IMR-90 (cell line): ENCODE measurements around the gene MMP21. TPM values are rescaled to one million over a fixed set of nuclear protein-coding genes. Genes with fewer than 3 reads are reported as not detected.

ENCODE experiments used
- ATAC-seq: fragments of 200-7000 bp; cut with Tn5 transposase; 2 replicates; pipeline ENCODE4 v1.9.1; 2020; ENCODE audit warnings: low read depth, mild to moderate bottlenecking, moderate library complexity
- BruUV-seq: library from RNA; stranded (reverse); fragments of 400-500 nt; replicated peaks from 2 replicates; lab custom pipeline; 2021; lab: Mats Ljungman, UMichigan
- CTCF ChIA-PET: fragments of 300-600 bp; formaldehyde crosslinking; extraction: SDS; loops from one replicate; lab custom pipeline; 2021; ENCODE audit warnings: antibody characterized with exemption; lab: Yijun Ruan, JAX
- POLR2A ChIA-PET: fragments of 300-600 bp; sonication (Branson Sonifier 250); formaldehyde crosslinking; loops from one replicate; lab custom pipeline; 2022; ENCODE audit warnings: antibody characterized with exemption; ENCODE audit not compliant: unreplicated experiment; lab: Charles Lee
- DNase-seq: peaks from one replicate; pipeline ENCODE4 v3.0.0; 2013
- H2AFZ ChIP-seq: replicated peaks from 2 replicates; pipeline ENCODE3; 2013; ENCODE audit warnings: low read length, mild to moderate bottlenecking; ENCODE audit not compliant: poor library complexity
- H2AK5ac ChIP-seq: 2 replicates; pipeline ENCODE4 v1.6.1; 2013; ENCODE audit warnings: low read depth, low read length, inconsistent platforms
- H2AK9ac ChIP-seq: replicated peaks from 2 replicates; pipeline ENCODE3; 2013; ENCODE audit warnings: mild to moderate bottlenecking, low read depth, low read length, moderate library complexity; ENCODE audit not compliant: poor library complexity
- H2BK120ac ChIP-seq: 2 replicates; pipeline ENCODE4 v1.6.1; 2013; ENCODE audit warnings: low read depth, low read length, inconsistent platforms
- H2BK15ac ChIP-seq: 3 replicates; pipeline ENCODE4 v1.6.1; 2013; ENCODE audit warnings: low read depth, low read length, inconsistent platforms
- H2BK20ac ChIP-seq: 2 replicates; pipeline ENCODE4 v1.6.1; 2013; ENCODE audit warnings: low read depth, mild to moderate bottlenecking, inconsistent platforms, low read length, moderate library complexity
- H2BK5ac ChIP-seq: 2 replicates; pipeline ENCODE4 v1.6.1; 2013; ENCODE audit warnings: mild to moderate bottlenecking, low read depth, low read length, inconsistent platforms; ENCODE audit not compliant: poor library complexity, severe bottlenecking
- H3K14ac ChIP-seq: replicated peaks from 2 replicates; pipeline ENCODE4 v1.6.1; 2013; ENCODE audit warnings: low read depth, low read length, inconsistent platforms
- H3K18ac ChIP-seq: 2 replicates; pipeline ENCODE4 v1.6.1; 2013; ENCODE audit warnings: low read depth, low read length, control low read depth
- H3K23ac ChIP-seq: 2 replicates; pipeline ENCODE4 v1.6.1; 2013; ENCODE audit warnings: low read depth, low read length, inconsistent platforms
- H3K27ac ChIP-seq: 2 replicates; pipeline ENCODE4 v1.5.1; 2013; ENCODE audit warnings: mild to moderate bottlenecking, control low read depth, low read length; ENCODE audit not compliant: insufficient read depth
- H3K27me3 ChIP-seq: 2 replicates; pipeline ENCODE4 v1.6.1; 2013; ENCODE audit warnings: low read length; ENCODE audit not compliant: control insufficient read depth, insufficient read depth
- H3K36me3 ChIP-seq: 2 replicates; pipeline ENCODE4 v1.6.1; 2013; ENCODE audit warnings: low read length, mixed read lengths; ENCODE audit not compliant: control insufficient read depth, insufficient read depth
- H3K4ac ChIP-seq: 2 replicates; pipeline ENCODE4 v1.6.1; 2013; ENCODE audit warnings: low read depth, low read length, inconsistent platforms
- H3K4me1 ChIP-seq: 2 replicates; pipeline ENCODE4 v1.6.1; 2013; ENCODE audit warnings: low read length, mixed read lengths; ENCODE audit not compliant: control insufficient read depth, insufficient read depth
- H3K4me2 ChIP-seq: 2 replicates; pipeline ENCODE4 v1.6.1; 2013; ENCODE audit warnings: low read depth, mild to moderate bottlenecking, control low read depth, low read length, moderate library complexity
- H3K4me3 ChIP-seq: 2 replicates; pipeline ENCODE4 v1.5.1; 2013; ENCODE audit warnings: low read depth, mild to moderate bottlenecking, control low read depth, low read length, moderate library complexity; ENCODE audit not compliant: insufficient read depth
- H3K56ac ChIP-seq: 2 replicates; pipeline ENCODE4 v1.6.1; 2013; ENCODE audit warnings: low read length, inconsistent platforms; ENCODE audit not compliant: insufficient read depth; ENCODE audit errors: extremely low read depth
- H3K79me1 ChIP-seq, 2 experiments: 2 replicates each; pipeline ENCODE4 v1.6.1; 2013; ENCODE audit warnings: low read length in 2 of 2, inconsistent platforms in 1 of 2, low read depth in 1 of 2
- H3K9ac ChIP-seq: 2 replicates; pipeline ENCODE4 v1.6.1; 2013; ENCODE audit warnings: low read depth, low read length, control low read depth
- H3K9me1 ChIP-seq: 2 replicates; pipeline ENCODE4 v1.6.1; 2013; ENCODE audit warnings: low read length, inconsistent platforms; ENCODE audit not compliant: insufficient read depth
- H3K9me3 ChIP-seq: 2 replicates; pipeline ENCODE4 v1.6.1; 2013; ENCODE audit warnings: low read length; ENCODE audit not compliant: control insufficient read depth, insufficient read depth
- H4K20me1 ChIP-seq: 2 replicates; pipeline ENCODE4 v1.6.1; 2013; ENCODE audit warnings: low read length, inconsistent platforms; ENCODE audit not compliant: insufficient read depth
- H4K5ac ChIP-seq: 2 replicates; pipeline ENCODE4 v1.6.1; 2013; ENCODE audit warnings: mild to moderate bottlenecking, low read depth, low read length, control low read depth
- H4K8ac ChIP-seq, 2 experiments: 2 replicates each; pipeline ENCODE4 v1.6.1; 2013; ENCODE audit warnings: low read depth in 2 of 2, low read length in 2 of 2, control low read depth in 1 of 2, inconsistent platforms in 1 of 2
- H4K91ac ChIP-seq: 2 replicates; pipeline ENCODE4 v1.6.1; 2013; ENCODE audit warnings: low read depth, low read length, inconsistent platforms; ENCODE audit not compliant: insufficient read depth
- CTCF ChIP-seq: conservative IDR thresholded peaks from 2 replicates; pipeline ENCODE4 v1.5.1; 2012; ENCODE audit warnings: mild to moderate bottlenecking, low read depth, low read length, improper control_type of control experiment
- NFE2L2 ChIP-seq: fragments of 150-350 bp; IDR thresholded peaks from 2 replicates; pipeline ENCODE4 v1.6.1; 2016; ENCODE audit warnings: low read depth, mild to moderate bottlenecking, low read length
- RCOR1 ChIP-seq: IDR thresholded peaks from 2 replicates; pipeline ENCODE4 v1.6.1; 2012; ENCODE audit warnings: mild to moderate bottlenecking, low read length, improper control_type of control experiment; ENCODE audit not compliant: insufficient replicate concordance
- WGBS, 2 experiments: methylation state at CpG; one replicate each; pipeline versions ENCODE4 v1.1.5 to v1.1.7; 2013; ENCODE audit warnings: missing lambda C conversion rate in 2 of 2; ENCODE audit not compliant: insufficient read length in 1 of 2; ENCODE audit errors: extremely low coverage in 2 of 2; 5-methylcytosine and 5-hydroxymethylcytosine counted together
- dilution Hi-C: fragments of 300-500 bp; cut with HindIII; formaldehyde crosslinking; loops from one replicate; pipeline ENCODE4 v1.14.3; 2018; ENCODE audit warnings: low sequenced_read_pairs; ENCODE audit not compliant: unreplicated experiment
- in situ Hi-C: fragments of 300-500 bp; cut with MboI; formaldehyde crosslinking; loops from 3 replicates; pipeline ENCODE4 v1.14.3; 2019; ENCODE audit warnings: low sequenced_read_pairs, inconsistent platforms, mixed read lengths
- intact Hi-C: fragments of 100-400 bp; cut with micrococcal nuclease; formaldehyde crosslinking; loops from 2 replicates; pipeline ENCODE4 v1.10.0; 2022
- polyA plus RNA-seq, 3 experiments: library from polyadenylated mRNA; depleted of rRNA; stranded (reverse); fragments of >200 nt; gene quantifications; 2 replicates each; pipeline ENCODE4 v1.2.3, GENCODE V29; 2012; ENCODE audit warnings: low replicate concordance in 1 of 3
- total RNA-seq: library from RNA; depleted of rRNA; stranded (reverse); fragments of >200 nt; gene quantifications from 2 replicates; pipeline ENCODE4 v1.2.3, GENCODE V29; 2012

MMP21 gene
- total and polyA plus RNA-seq, 2 of the 4 experiments (the other 2 are of a cell fraction), result not detected

DNA sequence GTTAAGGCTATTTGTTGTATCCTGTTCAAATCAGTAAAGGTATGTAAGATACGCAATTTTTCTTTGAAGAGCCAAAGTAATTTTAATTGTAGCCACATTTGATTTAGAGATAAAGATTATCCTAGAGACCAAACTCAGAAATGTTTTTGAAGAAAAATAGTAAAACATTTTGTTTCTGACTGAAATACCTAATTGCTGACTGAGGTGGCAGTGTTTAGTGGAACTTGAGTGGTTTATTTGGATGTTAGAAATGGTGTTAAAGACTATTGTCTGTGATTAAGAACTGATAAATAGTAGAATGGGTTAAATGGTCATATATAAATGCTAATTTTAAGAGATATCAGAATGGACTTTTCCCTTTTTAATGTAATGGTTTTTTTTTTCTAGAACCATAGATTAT, 40.8 kb downstream of the MMP21 start:
- dilution Hi-C loops, result no loop called here
- Histone ChIP-seq H2BK15ac (no peak overlapping the region), H3K4me1 (no peaks in the 10 kb centered on the region), H3K4me3 (no peak overlapping the region), H4K5ac (no peak overlapping the region), H4K8ac (no peak overlapping the region), H4K91ac (no peak overlapping the region), H3K9me1 (no peaks in the 10 kb centered on the region; the same call in 1 of the 2 replicates), H2BK5ac (no peak overlapping the region), H3K4ac (no peak overlapping the region), H3K9me3 (no peaks in the 10 kb centered on the region), H3K27me3 (no peaks in the 10 kb centered on the region), H3K14ac (no peak overlapping the region), H2BK120ac (no peak overlapping the region), H3K18ac (no peak overlapping the region), H3K56ac (no peak overlapping the region), H2AFZ (no peak overlapping the region), H3K9ac (no peak overlapping the region), H3K4me2 (no peak overlapping the region), H2BK20ac (no peak overlapping the region), H3K79me1 (peaks cover 0 to 8% of the 10 kb centered on the region in 2 experiments; a peak in 1 of 4 replicates), H2AK5ac (no peak overlapping the region), H3K27ac (no peak overlapping the region), H2AK9ac (no peak overlapping the region), H3K36me3 (peaks cover 30% of the 10 kb centered on the region), H4K20me1 (no peaks in the 10 kb centered on the region), H3K23ac (no peak overlapping the region)
- ChIA-PET POLR2A (no interaction called here), CTCF (no interaction called here)
- DNase-seq (no peak), ATAC-seq (no peak)
- no peak for TF ChIP-seq NFE2L2
- 0 out of 2 replicates have a peak, but pooled peaks have one; percentile 8 for TF ChIP-seq CTCF
- no peak for TF ChIP-seq RCOR1
- WGBS, 2 experiments, result no CpG with 5 or more reads among the region's 1 CpG
- intact Hi-C loops, result loop anchor here (5.0 kb wide), 1 partner anchor 97 kb away; no protein-coding TSS in a partner anchor
- BruUV-seq, result no TSS peak
- in situ Hi-C loops, result loop anchor here (25.0 kb wide), 1 partner anchor 923 kb away; the partner anchor contains the start of gene ABRAXAS2
